Keratinocyte (primary cell): ENCODE measurements around the gene INSYN1. TPM values are rescaled to one million over a fixed set of nuclear protein-coding genes. Genes with fewer than 3 reads are reported as not detected.
"Not testable (repeated sequence)": the region's sequence is repeated elsewhere in the genome, so short reads cannot be mapped to it uniquely, and the experiment has no call there.

Experiments
- DNase-seq: peaks from one replicate; pipeline ENCODE4 v3.0.0-alpha.2; 2011; ENCODE audit warnings: low read depth, missing footprints, low spot score
- FAIRE-seq: peaks from 2 replicates; lab custom pipeline; 2011; peaks lifted over from hg19 to GRCh38; lab: Jason Lieb, UNC
- H2AFZ ChIP-seq: 2 replicates; pipeline ENCODE4 v1.6.0; 2012; ENCODE audit warnings: low read length, control low read depth, inconsistent platforms; ENCODE audit not compliant: control insufficient read depth
- H3K27ac ChIP-seq: 2 replicates; pipeline ENCODE4 v1.5.1; 2011; ENCODE audit warnings: low read length; ENCODE audit not compliant: control insufficient read depth, insufficient read depth
- H3K27me3 ChIP-seq: 3 replicates; pipeline ENCODE4 v1.6.0; 2011; ENCODE audit warnings: low read length; ENCODE audit not compliant: control insufficient read depth, insufficient read depth; ENCODE audit errors: extremely low read depth
- H3K36me3 ChIP-seq, 2 experiments: 2 replicates in 1 of 2; 3 replicates in 1 of 2; pipeline ENCODE4 v1.5.1; 2011; ENCODE audit warnings: low read length in 2 of 2, mild to moderate bottlenecking in 1 of 2; ENCODE audit not compliant: control insufficient read depth in 2 of 2, insufficient read depth in 2 of 2; ENCODE audit errors: extremely low read depth in 1 of 2
- H3K4me1 ChIP-seq: 3 replicates; pipeline ENCODE4 v1.5.1; 2011; ENCODE audit warnings: low read length; ENCODE audit not compliant: control insufficient read depth, insufficient read depth; ENCODE audit errors: extremely low read depth
- H3K4me2 ChIP-seq: 3 replicates; pipeline ENCODE4 v1.6.0; 2011; ENCODE audit warnings: low read depth, low read length; ENCODE audit not compliant: control insufficient read depth, insufficient read depth; ENCODE audit errors: extremely low read depth
- H3K4me3 ChIP-seq, 3 experiments: fragments of 200-600 bp in 1 of 3; sonication (generic) in 1 of 3; 2 replicates in 2 of 3; 3 replicates in 1 of 3; pipeline ENCODE4 v1.5.1; 2011 to 2016; ENCODE audit warnings: low read length in 3 of 3, mild to moderate bottlenecking in 3 of 3, control low read depth in 2 of 3, inconsistent platforms in 1 of 3, low read depth in 1 of 3, mixed read lengths in 1 of 3, mixed run types in 1 of 3, moderate library complexity in 1 of 3; ENCODE audit not compliant: control insufficient read depth in 2 of 3, insufficient read depth in 2 of 3; ENCODE audit errors: extremely low read depth in 1 of 3
- H3K79me2 ChIP-seq: 2 replicates; pipeline ENCODE4 v1.6.0; 2012; ENCODE audit warnings: low read length; ENCODE audit not compliant: control insufficient read depth, insufficient read depth
- H3K9ac ChIP-seq: 3 replicates; pipeline ENCODE4 v1.6.0; 2011; ENCODE audit warnings: low read length; ENCODE audit not compliant: control insufficient read depth, insufficient read depth; ENCODE audit errors: extremely low read depth
- H3K9me1 ChIP-seq: 3 replicates; pipeline ENCODE4 v1.6.0; 2011; ENCODE audit warnings: low read length; ENCODE audit not compliant: control insufficient read depth, insufficient read depth; ENCODE audit errors: extremely low read depth
- H3K9me3 ChIP-seq: 2 replicates; pipeline ENCODE4 v1.5.1; 2012; ENCODE audit warnings: low read depth, low read length; ENCODE audit not compliant: control insufficient read depth
- H4K20me1 ChIP-seq: 3 replicates; pipeline ENCODE4 v1.6.0; 2011; ENCODE audit warnings: low read length; ENCODE audit not compliant: control insufficient read depth, insufficient read depth; ENCODE audit errors: extremely low read depth
- CTCF ChIP-seq, 3 experiments: IDR thresholded peaks in 1 of 3; conservative IDR thresholded peaks in 1 of 3; optimal IDR thresholded peaks in 1 of 3; 2 replicates in 2 of 3; 3 replicates in 1 of 3; pipeline versions ENCODE3 to v1.5.1; 2011; ENCODE audit warnings: low read length in 3 of 3, mild to moderate bottlenecking in 3 of 3, moderate library complexity in 2 of 3, control low read depth in 1 of 3, inconsistent platforms in 1 of 3; ENCODE audit not compliant: insufficient read depth in 2 of 3; ENCODE audit errors: extremely low read depth in 1 of 3
- EZH2 ChIP-seq: IDR thresholded peaks from one replicate; pipeline ENCODE4 v1.6.1; 2012; ENCODE audit warnings: inconsistent platforms, mild to moderate bottlenecking, low read length, moderate library complexity
- dilution Hi-C: fragments of 300-500 bp; cut with MboI; formaldehyde crosslinking; loops from one replicate; pipeline ENCODE4 v1.7.0; 2020; ENCODE audit warnings: low sequenced_read_pairs; ENCODE audit not compliant: extremely low pct_ligation_motif_present
- polyA plus RNA-seq, 5 experiments: library from polyadenylated mRNA; depleted of rRNA in 3 of 5; stranded (reverse) in 3 of 5; stranded (forward) in 1 of 5; unstranded in 1 of 5; fragments of >200 nt; gene quantifications; 1 replicate in 1 of 5; 2 replicates in 3 of 5; 3 replicates in 1 of 5; pipeline versions ENCODE4 v1.2.1 to v1.2.3, GENCODE V29; 2011 to 2012; ENCODE audit warnings: missing spikeins in 2 of 5, low read depth in 1 of 5, low replicate concordance in 1 of 5

The INSYN1 gene
- polyA plus RNA-seq, 1 donor (not counting 4 experiments of a cell fraction or from before 2014, with no cell fraction given): 0.47 TPM

GRCh38 chr15:73787621-73788020 is 34.5 kb upstream of the INSYN1 start:
- Histone ChIP-seq H3K79me2 (no peaks in the 10 kb centered on the region), H2AFZ (no peak overlapping the region), H3K9me1 (no peaks in the 10 kb centered on the region), H3K4me2 (no peak overlapping the region), H3K27ac (no peak overlapping the region), H4K20me1 (peaks cover 2% of the 10 kb centered on the region), H3K4me1 (no peaks in the 10 kb centered on the region), H3K27me3 (peaks cover 10% of the 10 kb centered on the region), H3K9me3 (no peaks in the 10 kb centered on the region), H3K4me3 (no peak overlapping the region), H3K36me3 (no peaks in the 10 kb centered on the region), H3K9ac (no peak overlapping the region)
- FAIRE-seq: no peak
- dilution Hi-C loops: no loop called here
- DNase-seq: no peak
- no peak for TF ChIP-seq EZH2
- TF ChIP-seq CTCF (optimal IDR thresholded peaks at IDR 0.05 in 1 of 3, IDR thresholded peaks at IDR 0.05 in 1 of 3, conservative IDR thresholded peaks at IDR 0.05 in 1 of 3; ENCODE audit: extremely low read depth in 1 of 3, insufficient read depth in 2 of 3, low read length in 3 of 3): no peak

GRCh38 chr15:73786538-73786937 is 33.4 kb upstream of the INSYN1 start:
- no peak for TF ChIP-seq EZH2
- no peak for TF ChIP-seq CTCF (optimal IDR thresholded peaks at IDR 0.05 in 1 of 3, IDR thresholded peaks at IDR 0.05 in 1 of 3, conservative IDR thresholded peaks at IDR 0.05 in 1 of 3; ENCODE audit: extremely low read depth in 1 of 3, insufficient read depth in 2 of 3, low read length in 3 of 3)
- Histone ChIP-seq H2AFZ (no peak overlapping the region), H3K9me1 (no peaks in the 10 kb centered on the region), H3K4me3 (no peak overlapping the region), H3K9ac (no peak overlapping the region), H3K4me1 (no peaks in the 10 kb centered on the region), H4K20me1 (peaks cover 2% of the 10 kb centered on the region), H3K9me3 (no peaks in the 10 kb centered on the region), H3K36me3 (no peaks in the 10 kb centered on the region), H3K27ac (no peak overlapping the region), H3K4me2 (no peak overlapping the region), H3K79me2 (no peaks in the 10 kb centered on the region), H3K27me3 (peaks cover 10% of the 10 kb centered on the region)
- dilution Hi-C loops: no loop called here
- FAIRE-seq (no peak), DNase-seq (no peak)

DNA sequence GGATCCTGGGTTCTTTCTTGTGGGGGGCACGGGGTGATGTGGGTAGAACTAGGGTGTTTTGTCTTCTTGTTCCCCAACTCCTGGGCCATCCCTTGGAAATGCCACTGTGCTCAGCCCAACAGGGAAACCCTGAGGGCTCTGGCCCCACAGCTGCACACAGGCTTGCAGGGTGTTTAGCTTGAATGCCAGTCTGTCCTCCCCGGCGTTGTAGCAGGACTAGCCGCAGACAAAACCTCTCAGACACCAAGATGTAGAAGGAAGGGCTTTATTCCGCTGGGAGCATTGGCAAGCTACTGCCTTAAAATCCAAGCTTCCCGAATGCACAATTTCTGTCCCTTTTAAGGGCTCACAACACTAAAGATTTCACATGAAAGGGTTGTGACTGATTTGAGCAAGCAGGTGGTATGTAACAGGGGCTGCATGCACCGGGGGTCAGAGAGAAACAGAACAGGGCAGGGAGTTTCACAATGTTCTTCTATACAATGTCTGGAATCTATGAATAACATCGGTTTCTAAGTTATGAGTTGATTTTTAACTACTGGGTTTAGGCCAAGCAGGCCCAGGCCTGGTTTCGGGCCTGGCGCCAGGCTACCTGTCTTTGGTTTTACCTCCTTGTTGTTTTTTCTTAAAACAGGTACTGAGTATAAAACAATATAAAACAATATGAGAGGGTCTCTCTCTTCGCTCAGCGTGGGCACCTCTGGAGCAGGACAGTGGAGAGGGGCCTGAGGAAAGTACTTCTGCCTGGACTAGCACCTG is 32.3 kb upstream of the INSYN1 start:
- dilution Hi-C loops, H4K20me1 ChIP-seq, H3K4me1 ChIP-seq, H3K27me3 ChIP-seq, H3K36me3 ChIP-seq, H3K9ac ChIP-seq, FAIRE-seq, H3K9me1 ChIP-seq, H3K4me2 ChIP-seq, H3K9me3 ChIP-seq, H2AFZ ChIP-seq, DNase-seq, H3K4me3 ChIP-seq, H3K27ac ChIP-seq, H3K79me2 ChIP-seq: not testable (repeated sequence)
